Left ventricle myocardium inferior (tissue), 1 donor: Measurements from ENCODE around the gene TFIP11. TPM values are rescaled to one million over a fixed set of nuclear protein-coding genes. Genes with fewer than 3 reads are reported as not detected.

ENCODE experiments used
- DNase-seq: peaks from one replicate; pipeline ENCODE4 v3.0.0-alpha.2; 2020
- H3K27ac ChIP-seq: fragments of 200-600 bp; replicated peaks from 2 replicates; pipeline ENCODE4 v1.8.0; 2021
- H3K27me3 ChIP-seq: fragments of 200-600 bp; 2 replicates; pipeline ENCODE4 v1.8.0; 2021; ENCODE audit warnings: low read depth
- H3K36me3 ChIP-seq: fragments of 200-600 bp; 2 replicates; pipeline ENCODE4 v1.8.0; 2021
- H3K4me1 ChIP-seq: fragments of 200-600 bp; 2 replicates; pipeline ENCODE4 v1.8.0; 2021
- H3K4me3 ChIP-seq: fragments of 200-600 bp; 2 replicates; pipeline ENCODE4 v1.8.0; 2021; ENCODE audit warnings: mild to moderate bottlenecking, moderate library complexity
- H3K9me3 ChIP-seq: fragments of 200-600 bp; replicated peaks from 2 replicates; pipeline ENCODE4 v1.8.0; 2021
- intact Hi-C: fragments of 100-400 bp; cut with micrococcal nuclease; formaldehyde crosslinking; loops from one replicate; pipeline ENCODE4 v1.11.0; 2022
- total RNA-seq: library from RNA; stranded (reverse); fragmentation: NEBNext Ultra II Directional; extraction: Animal tissue kit (Norgen Biotek cat#: 25700); gene quantifications from one replicate; pipeline ENCODE4 v1.2.1, GENCODE V29; 2021
- TF ChIP-seq, protein P1 (sequence below): fragments of 200-600 bp; IDR thresholded peaks from 2 replicates; pipeline ENCODE4 v1.8.0; 2021; ENCODE audit warnings: antibody characterized with exemption, mild to moderate bottlenecking, borderline replicate concordance
- donor health status: DM: no; HTN: yes; CAD: no; lungs with severe emphysema.

Gene TFIP11
- total RNA-seq, 1 donor from 2014 or later: 25.7 TPM

DNA sequence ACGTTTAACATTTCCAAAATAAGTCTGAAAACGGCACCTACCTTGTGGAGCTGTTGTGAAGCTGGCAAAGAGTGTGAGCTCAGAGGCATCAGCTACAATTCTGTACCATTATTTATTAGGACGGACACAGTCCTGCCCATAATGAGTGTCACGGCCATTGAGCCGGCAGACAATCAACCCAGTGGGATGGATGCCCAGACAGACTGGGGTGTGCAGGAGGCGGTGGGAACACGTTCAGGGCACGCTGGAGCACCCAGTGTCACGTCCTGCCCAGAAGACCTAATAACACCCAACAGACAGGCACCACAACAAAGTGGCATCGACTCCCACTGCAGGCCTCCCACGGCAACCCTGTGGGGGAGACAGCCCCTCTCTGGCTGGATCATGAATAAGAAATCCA is 43.2 kb upstream of the TFIP11 start:
- Histone ChIP-seq H3K4me1 (peaks cover 84% of the 10 kb centered on the region), H3K27ac (peak overlapping the region; percentile 73), H3K4me3 (no peak overlapping the region), H3K36me3 (no peaks in the 10 kb centered on the region), H3K27me3 (no peaks in the 10 kb centered on the region), H3K9me3 (no peaks in the 10 kb centered on the region)
- intact Hi-C loops: no loop called here
- DNase-seq: peak; percentile 57
- TF ChIP-seq, protein P1, sequence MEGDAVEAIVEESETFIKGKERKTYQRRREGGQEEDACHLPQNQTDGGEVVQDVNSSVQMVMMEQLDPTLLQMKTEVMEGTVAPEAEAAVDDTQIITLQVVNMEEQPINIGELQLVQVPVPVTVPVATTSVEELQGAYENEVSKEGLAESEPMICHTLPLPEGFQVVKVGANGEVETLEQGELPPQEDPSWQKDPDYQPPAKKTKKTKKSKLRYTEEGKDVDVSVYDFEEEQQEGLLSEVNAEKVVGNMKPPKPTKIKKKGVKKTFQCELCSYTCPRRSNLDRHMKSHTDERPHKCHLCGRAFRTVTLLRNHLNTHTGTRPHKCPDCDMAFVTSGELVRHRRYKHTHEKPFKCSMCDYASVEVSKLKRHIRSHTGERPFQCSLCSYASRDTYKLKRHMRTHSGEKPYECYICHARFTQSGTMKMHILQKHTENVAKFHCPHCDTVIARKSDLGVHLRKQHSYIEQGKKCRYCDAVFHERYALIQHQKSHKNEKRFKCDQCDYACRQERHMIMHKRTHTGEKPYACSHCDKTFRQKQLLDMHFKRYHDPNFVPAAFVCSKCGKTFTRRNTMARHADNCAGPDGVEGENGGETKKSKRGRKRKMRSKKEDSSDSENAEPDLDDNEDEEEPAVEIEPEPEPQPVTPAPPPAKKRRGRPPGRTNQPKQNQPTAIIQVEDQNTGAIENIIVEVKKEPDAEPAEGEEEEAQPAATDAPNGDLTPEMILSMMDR: no peak

DNA sequence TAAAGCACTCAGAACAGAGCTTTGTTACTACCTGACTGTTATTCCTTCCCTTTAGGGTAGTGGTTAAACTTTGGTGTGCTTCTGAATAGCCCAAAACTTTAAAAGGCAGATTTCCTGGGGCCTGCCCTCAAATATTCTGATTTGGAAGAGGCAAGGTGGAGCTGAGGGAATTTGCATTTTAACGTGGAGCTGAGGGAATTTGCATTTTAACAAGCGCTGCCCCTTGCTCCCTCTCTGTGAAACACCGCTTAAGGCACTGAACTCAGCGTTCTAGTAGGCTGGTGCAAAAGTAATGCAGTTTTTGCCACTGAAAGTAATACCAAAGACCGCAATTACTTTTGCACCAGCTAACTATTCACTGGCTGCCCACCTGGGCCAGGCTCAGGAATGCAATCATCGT is 42.7 kb upstream of the TFIP11 start:
- Histone ChIP-seq H3K27ac (peak overlapping the region; percentile 73), H3K27me3 (no peaks in the 10 kb centered on the region), H3K9me3 (no peaks in the 10 kb centered on the region), H3K4me1 (peaks cover 86% of the 10 kb centered on the region), H3K36me3 (no peaks in the 10 kb centered on the region), H3K4me3 (no peak overlapping the region)
- no peak for DNase-seq
- TF ChIP-seq, protein P1: no peak
- intact Hi-C loops: no loop called here

DNA sequence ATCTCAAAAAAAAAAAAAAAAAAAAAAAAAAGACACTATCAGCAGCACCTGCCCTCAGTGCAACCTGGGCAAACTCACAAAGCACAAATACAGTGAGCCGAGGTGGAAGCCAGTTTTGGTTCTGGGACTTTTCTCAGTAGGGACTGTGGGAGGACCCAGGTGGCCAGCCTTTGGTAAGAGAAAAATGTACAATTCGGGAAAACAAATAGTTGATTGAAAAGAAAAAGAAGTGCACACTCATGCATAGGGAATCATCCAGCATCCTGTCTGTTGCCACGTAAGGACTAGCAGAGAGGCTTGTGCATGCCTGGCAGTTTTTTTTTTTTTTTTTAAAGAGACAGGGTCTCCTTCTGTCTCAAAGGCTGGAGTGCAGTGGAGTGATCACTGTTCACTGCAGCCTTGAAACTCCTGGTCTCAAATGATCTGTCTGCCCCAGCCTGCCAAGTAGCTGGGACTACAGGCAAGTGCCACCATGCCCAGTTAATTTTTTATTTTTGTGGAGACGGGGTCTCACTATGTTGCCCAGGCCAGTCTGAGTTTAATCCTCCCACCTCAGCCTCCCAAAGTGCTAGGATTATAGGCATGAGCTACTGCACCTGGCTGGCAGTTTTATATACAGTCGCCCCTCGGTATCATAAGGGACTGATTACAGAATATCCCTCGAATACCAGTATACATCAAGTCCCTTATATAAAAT is 40.9 kb upstream of the TFIP11 start:
- peak overlapping the region; percentile 7 for H3K27ac ChIP-seq
- H3K4me1 ChIP-seq: peaks cover 92% of the 10 kb centered on the region
- no peaks in the 10 kb centered on the region for H3K27me3 ChIP-seq
- TF ChIP-seq, protein P1: no peak
- H3K4me3 ChIP-seq: no peak overlapping the region
- intact Hi-C loops: no loop called here
- no peaks in the 10 kb centered on the region for H3K9me3 ChIP-seq
- no peaks in the 10 kb centered on the region for H3K36me3 ChIP-seq
- DNase-seq: no peak

DNA sequence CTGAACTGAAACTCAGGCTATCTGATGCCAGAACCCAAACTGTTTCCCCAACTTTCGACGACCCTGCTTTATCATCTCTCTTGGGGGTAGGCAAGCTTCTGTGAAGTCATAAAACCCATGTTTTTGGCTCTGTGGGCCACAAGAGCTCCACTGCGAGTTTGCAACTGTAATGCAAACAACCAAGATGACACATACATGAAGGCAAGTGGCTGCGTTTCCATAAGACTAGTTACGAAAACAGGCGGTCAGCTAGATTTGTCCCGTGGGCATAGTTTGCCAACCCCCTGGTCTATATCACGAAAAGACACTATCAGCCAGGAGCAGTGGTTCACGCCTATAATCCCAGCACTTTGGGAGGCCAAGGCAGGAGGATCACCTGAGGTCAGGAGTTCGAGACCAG is 40.2 kb upstream of the TFIP11 start:
- Histone ChIP-seq H3K4me1 (peaks cover 92% of the 10 kb centered on the region), H3K27me3 (no peaks in the 10 kb centered on the region), H3K36me3 (no peaks in the 10 kb centered on the region), H3K27ac (no peak overlapping the region), H3K4me3 (no peak overlapping the region), H3K9me3 (no peaks in the 10 kb centered on the region)
- DNase-seq: no peak
- intact Hi-C loops: no loop called here
- TF ChIP-seq, protein P1: no peak

DNA sequence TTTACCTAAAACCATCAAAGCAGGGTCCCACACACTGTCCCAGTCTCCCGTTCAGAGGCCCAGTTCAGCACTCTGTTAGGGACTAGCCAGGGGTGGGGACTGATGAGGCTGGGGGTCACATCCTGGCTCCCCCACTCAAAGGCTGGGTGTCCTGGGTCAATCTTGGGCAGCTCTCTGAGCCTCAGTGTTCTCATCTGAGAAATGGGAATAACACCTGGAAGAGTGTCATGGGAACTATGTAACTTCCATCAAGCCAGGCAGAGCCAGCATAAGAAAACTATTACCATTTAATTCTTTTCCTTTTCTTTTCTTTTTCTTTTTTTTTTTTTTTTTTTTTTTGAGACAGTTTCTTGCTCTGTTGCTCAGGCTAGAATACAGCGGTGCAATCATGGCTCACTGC is 39.3 kb upstream of the TFIP11 start:
- intact Hi-C loops: no loop called here
- H3K4me1 ChIP-seq: peaks cover 92% of the 10 kb centered on the region
- no peak for DNase-seq

More for the DNA sequence above, 39.3 kb upstream of the TFIP11 start:
- TF ChIP-seq, protein P1: no peak
- H3K4me3 ChIP-seq: no peak overlapping the region
- no peaks in the 10 kb centered on the region for H3K27me3 ChIP-seq
- no peaks in the 10 kb centered on the region for H3K9me3 ChIP-seq
- H3K27ac ChIP-seq: peak overlapping the region; percentile 89
- no peaks in the 10 kb centered on the region for H3K36me3 ChIP-seq
